ENCODE data around the gene NOX4. TPM values are rescaled to one million over a fixed set of nuclear protein-coding genes. Genes with fewer than 3 reads are reported as not detected.

Gene NOX4
- total and polyA plus RNA-seq, 9 of the 15 experiments (the other 6 are each of a cell fraction or from before 2014, with no cell fraction given): not detected

DNA sequence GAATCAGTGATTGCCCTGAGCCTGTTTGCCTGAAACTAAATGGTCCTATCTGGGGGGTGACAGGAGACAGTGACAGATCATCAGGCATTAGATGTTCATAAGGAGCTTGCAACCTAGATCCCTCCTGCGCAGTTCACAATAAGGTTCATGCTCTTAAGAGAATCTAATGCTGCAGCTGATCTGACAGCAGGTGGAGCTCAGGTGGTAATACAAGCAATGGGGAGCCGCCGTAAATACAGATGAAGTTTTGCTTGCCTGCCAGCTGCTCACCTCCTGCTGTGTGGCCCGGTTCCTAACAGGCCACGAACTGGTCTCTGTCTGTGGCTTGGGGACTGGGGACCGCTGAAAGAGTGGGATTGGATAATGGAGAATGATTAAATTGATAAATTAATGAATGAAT, 14.0 kb downstream of the NOX4 start:
- Histone ChIP-seq H3K36me3 (ENCODE audit: control insufficient read depth, insufficient read depth, low read length) (no peaks in the 10 kb centered on the region), H3K9me1 (ENCODE audit: control insufficient read depth, insufficient read depth, low read length) (no peaks in the 10 kb centered on the region), H3K4me1 (replicated peaks in 1 of 2; ENCODE audit: control insufficient read depth in 2 of 2, insufficient read depth in 2 of 2, low read length in 2 of 2) (no peaks in the 10 kb centered on the region), H3K9ac (ENCODE audit: insufficient read depth in 1 of 2, low read depth in 2 of 2, low read length in 2 of 2) (no peak overlapping the region), H3K79me2 (ENCODE audit: control insufficient read depth, insufficient read depth, low read length) (no peaks in the 10 kb centered on the region), H4K20me1 (replicated peaks; ENCODE audit: control insufficient read depth, insufficient read depth, low read length) (no peaks in the 10 kb centered on the region), H3K27me3 (ENCODE audit: control insufficient read depth in 2 of 2, insufficient read depth in 2 of 2, low read length in 2 of 2) (no peaks in the 10 kb centered on the region), H2AFZ (ENCODE audit: low read depth, low read length) (no peak overlapping the region), H3K4me2 (ENCODE audit: insufficient read depth, low read length) (no peak overlapping the region), H3K9me3 (replicated peaks; ENCODE audit: control insufficient read depth, insufficient read depth, low read depth, low read length) (no peaks in the 10 kb centered on the region), H3K27ac (ENCODE audit: extremely low read depth, low read depth, low read length) (no peak overlapping the region), H3K4me3 (no peak overlapping the region)
- intact Hi-C loops (cut with micrococcal nuclease): no loop called here
- no TSS peak for BruUV-seq (replicated peaks)
- FAIRE-seq: no peak
- no peak for ATAC-seq
- CTCF ChIA-PET (ENCODE audit: low intra/inter-chr PET ratio): no interaction called here
- TF ChIP-seq CEBPB (tag; IDR thresholded peaks at IDR 0.05) (no peak), MCM5 (IDR thresholded peaks at IDR 0.05; ENCODE audit: low read depth) (no peak)
- POLR2A ChIA-PET: no interaction called here
- 5% methylated on average over 6 of the region's 6 CpGs for WGBS (ENCODE audit: insufficient coverage, low coverage, missing lambda C conversion rate)
- no peak for DNase-seq (ENCODE audit: extremely low read depth in 1 of 4, low spot score in 3 of 4)
- in situ Hi-C loops (cut with MboI): no loop called here

DNA sequence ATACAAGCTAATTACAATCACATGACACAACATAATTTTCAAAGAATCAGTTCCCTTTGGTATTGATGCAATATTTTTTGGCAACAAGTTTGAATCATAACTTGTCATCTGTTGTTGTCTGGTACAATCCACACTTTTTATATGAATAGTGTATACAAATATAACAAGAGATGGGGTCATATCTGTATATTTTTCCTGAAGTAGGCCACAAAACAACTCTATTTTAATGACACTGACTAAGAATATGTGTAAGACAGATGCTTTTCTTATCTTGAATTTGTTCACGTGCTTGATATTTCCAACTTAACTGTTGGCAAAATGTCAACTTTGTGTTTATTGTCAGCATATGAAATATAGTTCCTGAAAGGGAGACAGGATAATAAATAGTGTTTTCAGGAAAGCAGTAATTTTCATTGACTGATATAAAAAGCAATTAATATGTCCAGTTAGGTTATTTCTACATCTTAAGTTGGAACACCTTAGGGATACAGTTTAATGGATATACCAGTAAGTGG, 27.9 kb downstream of the NOX4 start:
- in situ Hi-C loops (cut with MboI): no loop called here
- Histone ChIP-seq H3K4me2 (ENCODE audit: insufficient read depth, low read length) (no peak overlapping the region), H3K4me1 (replicated peaks in 1 of 2; ENCODE audit: control insufficient read depth in 2 of 2, insufficient read depth in 2 of 2, low read length in 2 of 2) (no peaks in the 10 kb centered on the region), H3K79me2 (ENCODE audit: control insufficient read depth, insufficient read depth, low read length) (no peaks in the 10 kb centered on the region), H3K4me3 (no peak overlapping the region), H3K27me3 (ENCODE audit: control insufficient read depth in 2 of 2, insufficient read depth in 2 of 2, low read length in 2 of 2) (no peaks in the 10 kb centered on the region), H3K9me3 (replicated peaks; ENCODE audit: control insufficient read depth, insufficient read depth, low read depth, low read length) (no peaks in the 10 kb centered on the region), H2AFZ (ENCODE audit: low read depth, low read length) (no peak overlapping the region), H4K20me1 (replicated peaks; ENCODE audit: control insufficient read depth, insufficient read depth, low read length) (no peaks in the 10 kb centered on the region), H3K9ac (ENCODE audit: insufficient read depth in 1 of 2, low read depth in 2 of 2, low read length in 2 of 2) (no peak overlapping the region), H3K27ac (ENCODE audit: extremely low read depth, low read depth, low read length) (no peak overlapping the region), H3K36me3 (ENCODE audit: control insufficient read depth, insufficient read depth, low read length) (no peaks in the 10 kb centered on the region), H3K9me1 (ENCODE audit: control insufficient read depth, insufficient read depth, low read length) (no peaks in the 10 kb centered on the region)
- FAIRE-seq: no peak
- DNase-seq (ENCODE audit: extremely low read depth in 1 of 4, low spot score in 3 of 4): no peak
- no peak for ATAC-seq
- 0% methylated on average over 1 of the region's 1 CpG for WGBS (ENCODE audit: insufficient coverage, low coverage, missing lambda C conversion rate)
- TF ChIP-seq ELF1 (tag; IDR thresholded peaks at IDR 0.05) (no peak), POLR3G (IDR thresholded peaks at IDR 0.05; ENCODE audit: extremely low read depth, insufficient read length, insufficient replicate concordance) (no peak), ZNF717 (CRISPR knock-in tag; IDR thresholded peaks at IDR 0.05) (no peak), TGIF2 (CRISPR knock-in tag; IDR thresholded peaks at IDR 0.05) (no peak), ZFPM2 (CRISPR knock-in tag; IDR thresholded peaks at IDR 0.05) (no peak), ZNF75A (CRISPR knock-in tag; IDR thresholded peaks at IDR 0.05) (no peak), NCOA1 (IDR thresholded peaks at IDR 0.05; ENCODE audit: low read depth) (no peak), ERF (CRISPR knock-in tag; IDR thresholded peaks at IDR 0.05) (no peak), NFIX (CRISPR knock-in tag; IDR thresholded peaks at IDR 0.05; ENCODE audit: low read depth) (no peak), NFIC (IDR thresholded peaks at IDR 0.05) (no peak), ZFP1 (CRISPR knock-in tag; IDR thresholded peaks at IDR 0.05) (no peak)
- TF ChIP-seq, protein P1, sequence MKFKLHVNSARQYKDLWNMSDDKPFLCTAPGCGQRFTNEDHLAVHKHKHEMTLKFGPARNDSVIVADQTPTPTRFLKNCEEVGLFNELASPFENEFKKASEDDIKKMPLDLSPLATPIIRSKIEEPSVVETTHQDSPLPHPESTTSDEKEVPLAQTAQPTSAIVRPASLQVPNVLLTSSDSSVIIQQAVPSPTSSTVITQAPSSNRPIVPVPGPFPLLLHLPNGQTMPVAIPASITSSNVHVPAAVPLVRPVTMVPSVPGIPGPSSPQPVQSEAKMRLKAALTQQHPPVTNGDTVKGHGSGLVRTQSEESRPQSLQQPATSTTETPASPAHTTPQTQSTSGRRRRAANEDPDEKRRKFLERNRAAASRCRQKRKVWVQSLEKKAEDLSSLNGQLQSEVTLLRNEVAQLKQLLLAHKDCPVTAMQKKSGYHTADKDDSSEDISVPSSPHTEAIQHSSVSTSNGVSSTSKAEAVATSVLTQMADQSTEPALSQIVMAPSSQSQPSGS (CRISPR knock-in tag; IDR thresholded peaks at IDR 0.05): no peak
- TF ChIP-seq, protein P2, sequence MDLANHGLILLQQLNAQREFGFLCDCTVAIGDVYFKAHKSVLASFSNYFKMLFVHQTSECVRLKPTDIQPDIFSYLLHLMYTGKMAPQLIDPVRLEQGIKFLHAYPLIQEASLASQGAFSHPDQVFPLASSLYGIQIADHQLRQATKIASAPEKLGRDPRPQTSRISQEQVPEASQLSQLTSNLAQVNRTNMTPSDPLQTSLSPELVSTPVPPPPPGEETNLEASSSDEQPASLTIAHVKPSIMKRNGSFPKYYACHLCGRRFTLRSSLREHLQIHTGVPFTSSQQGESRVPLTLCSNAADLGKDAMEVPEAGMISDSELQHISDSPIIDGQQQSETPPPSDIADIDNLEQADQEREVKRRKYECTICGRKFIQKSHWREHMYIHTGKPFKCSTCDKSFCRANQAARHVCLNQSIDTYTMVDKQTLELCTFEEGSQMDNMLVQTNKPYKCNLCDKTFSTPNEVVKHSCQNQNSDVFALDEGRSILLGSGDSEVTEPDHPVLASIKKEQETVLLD (IDR thresholded peaks at IDR 0.05): no peak
- TF ChIP-seq, protein P3, sequence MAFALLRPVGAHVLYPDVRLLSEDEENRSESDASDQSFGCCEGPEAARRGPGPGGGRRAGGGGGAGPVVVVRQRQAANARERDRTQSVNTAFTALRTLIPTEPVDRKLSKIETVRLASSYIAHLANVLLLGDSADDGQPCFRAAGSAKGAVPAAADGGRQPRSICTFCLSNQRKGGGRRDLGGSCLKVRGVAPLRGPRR (CRISPR knock-in tag; IDR thresholded peaks at IDR 0.05): no peak
- intact Hi-C loops (cut with micrococcal nuclease): no loop called here
- POLR2A ChIA-PET: no interaction called here
- CTCF ChIA-PET (ENCODE audit: low intra/inter-chr PET ratio): no interaction called here
- no TSS peak for BruUV-seq (replicated peaks)

Data from K562 (cell line).